ENCODE measurements around the gene TAS1R3.
"Not testable (repeated sequence)": the region's sequence is repeated elsewhere in the genome, so short reads cannot be mapped to it uniquely, and the experiment has no call there.

The TAS1R3 gene

GRCh38 chr1:1354271-1355247 lies 23.5 kb downstream of the TAS1R3 start:
- no peak for DNase-seq (ENCODE audit: low read depth)

- no peak for DNase-seq (ENCODE audit: low read depth)
Observed at GRCh38 chr1:1355416-1355815, 24.3 kb downstream of the TAS1R3 start.

- DNase-seq (ENCODE audit: low read depth), result no peak
Observed at GRCh38 chr1:1356166-1356795, 25.2 kb downstream of the TAS1R3 start.

- no peak for DNase-seq (ENCODE audit: low read depth)
Observed at GRCh38 chr1:1356796-1357401, 25.8 kb downstream of the TAS1R3 start.

GRCh38 chr1:1357871-1358432 lies 26.9 kb downstream of the TAS1R3 start:
- no peak for DNase-seq (ENCODE audit: low read depth)

- DNase-seq (ENCODE audit: low read depth), result no peak
Observed at GRCh38 chr1:1358433-1359271, 27.6 kb downstream of the TAS1R3 start, which contains the start of gene MXRA8. TSS of gene MXRA8 (minus strand) at chr1:1358555. CDS start at chr1:1358504, 51 bp downstream.

- no peak for DNase-seq (ENCODE audit: low read depth)
Observed at GRCh38 chr1:1359308-1359663, 28.2 kb downstream of the TAS1R3 start.

GRCh38 chr1:1359664-1360468 lies 28.8 kb downstream of the TAS1R3 start:
- no peak for DNase-seq (ENCODE audit: low read depth)

GRCh38 chr1:1360506-1361169 lies 29.6 kb downstream of the TAS1R3 start:
- DNase-seq (ENCODE audit: low read depth), result no peak

- DNase-seq (ENCODE audit: low read depth), result no peak
Observed at GRCh38 chr1:1361233-1361981, 30.3 kb downstream of the TAS1R3 start.

GRCh38 chr1:1361982-1362423 lies 30.9 kb downstream of the TAS1R3 start:
- no peak for DNase-seq (ENCODE audit: low read depth)

GRCh38 chr1:1364266-1364665 lies 33.2 kb downstream of the TAS1R3 start:
- no peak for DNase-seq (ENCODE audit: low read depth)

- DNase-seq (ENCODE audit: low read depth), result no peak
Observed at GRCh38 chr1:1365875-1366698, 35.0 kb downstream of the TAS1R3 start.

GRCh38 chr1:1366699-1367066 lies 35.6 kb downstream of the TAS1R3 start:
- DNase-seq (ENCODE audit: low read depth), result no peak

- DNase-seq (ENCODE audit: low read depth), result no peak
Observed at GRCh38 chr1:1367315-1367714, 36.2 kb downstream of the TAS1R3 start.

GRCh38 chr1:1370094-1370493 lies 39.0 kb downstream of the TAS1R3 start:
- not testable (repeated sequence) for DNase-seq (ENCODE audit: low read depth)

GRCh38 chr1:1370771-1371300 lies 39.8 kb downstream of the TAS1R3 start:
- no peak for DNase-seq (ENCODE audit: low read depth)

- no peak for DNase-seq (ENCODE audit: low read depth)
Observed at GRCh38 chr1:1371364-1371745, 40.3 kb downstream of the TAS1R3 start.

Measured in stimulated activated CD4-positive, alpha-beta T cell treated with anti-CD3 and anti-CD28 coated beads, Interleukin-2, amount 100 ng/mL, for 4 hours (primary cell).